Stromal cell of bone marrow (primary cell): Measurements from ENCODE around the gene CAMSAP1.
"Not testable (repeated sequence)": the region's sequence is repeated elsewhere in the genome, so short reads cannot be mapped to it uniquely, and the experiment has no call there.

ENCODE experiments used
- DNase-seq: peaks from one replicate; pipeline ENCODE4 v3.0.0-alpha.2; 2012; ENCODE audit warnings: low read depth

The CAMSAP1 gene, protein sequence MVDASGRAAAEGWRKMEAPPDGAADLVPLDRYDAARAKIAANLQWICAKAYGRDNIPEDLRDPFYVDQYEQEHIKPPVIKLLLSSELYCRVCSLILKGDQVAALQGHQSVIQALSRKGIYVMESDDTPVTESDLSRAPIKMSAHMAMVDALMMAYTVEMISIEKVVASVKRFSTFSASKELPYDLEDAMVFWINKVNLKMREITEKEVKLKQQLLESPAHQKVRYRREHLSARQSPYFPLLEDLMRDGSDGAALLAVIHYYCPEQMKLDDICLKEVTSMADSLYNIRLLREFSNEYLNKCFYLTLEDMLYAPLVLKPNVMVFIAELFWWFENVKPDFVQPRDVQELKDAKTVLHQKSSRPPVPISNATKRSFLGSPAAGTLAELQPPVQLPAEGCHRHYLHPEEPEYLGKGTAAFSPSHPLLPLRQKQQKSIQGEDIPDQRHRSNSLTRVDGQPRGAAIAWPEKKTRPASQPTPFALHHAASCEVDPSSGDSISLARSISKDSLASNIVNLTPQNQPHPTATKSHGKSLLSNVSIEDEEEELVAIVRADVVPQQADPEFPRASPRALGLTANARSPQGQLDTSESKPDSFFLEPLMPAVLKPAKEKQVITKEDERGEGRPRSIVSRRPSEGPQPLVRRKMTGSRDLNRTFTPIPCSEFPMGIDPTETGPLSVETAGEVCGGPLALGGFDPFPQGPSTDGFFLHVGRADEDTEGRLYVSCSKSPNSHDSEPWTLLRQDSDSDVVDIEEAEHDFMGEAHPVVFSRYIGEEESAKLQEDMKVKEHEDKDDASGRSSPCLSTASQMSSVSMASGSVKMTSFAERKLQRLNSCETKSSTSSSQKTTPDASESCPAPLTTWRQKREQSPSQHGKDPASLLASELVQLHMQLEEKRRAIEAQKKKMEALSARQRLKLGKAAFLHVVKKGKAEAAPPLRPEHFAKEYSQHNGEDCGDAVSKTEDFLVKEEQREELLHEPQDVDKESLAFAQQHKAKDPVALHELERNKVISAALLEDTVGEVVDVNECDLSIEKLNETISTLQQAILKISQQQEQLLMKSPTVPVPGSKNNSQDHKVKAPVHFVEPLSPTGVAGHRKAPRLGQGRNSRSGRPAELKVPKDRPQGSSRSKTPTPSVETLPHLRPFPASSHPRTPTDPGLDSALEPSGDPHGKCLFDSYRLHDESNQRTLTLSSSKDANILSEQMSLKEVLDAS (N-terminal part only)

DNA sequence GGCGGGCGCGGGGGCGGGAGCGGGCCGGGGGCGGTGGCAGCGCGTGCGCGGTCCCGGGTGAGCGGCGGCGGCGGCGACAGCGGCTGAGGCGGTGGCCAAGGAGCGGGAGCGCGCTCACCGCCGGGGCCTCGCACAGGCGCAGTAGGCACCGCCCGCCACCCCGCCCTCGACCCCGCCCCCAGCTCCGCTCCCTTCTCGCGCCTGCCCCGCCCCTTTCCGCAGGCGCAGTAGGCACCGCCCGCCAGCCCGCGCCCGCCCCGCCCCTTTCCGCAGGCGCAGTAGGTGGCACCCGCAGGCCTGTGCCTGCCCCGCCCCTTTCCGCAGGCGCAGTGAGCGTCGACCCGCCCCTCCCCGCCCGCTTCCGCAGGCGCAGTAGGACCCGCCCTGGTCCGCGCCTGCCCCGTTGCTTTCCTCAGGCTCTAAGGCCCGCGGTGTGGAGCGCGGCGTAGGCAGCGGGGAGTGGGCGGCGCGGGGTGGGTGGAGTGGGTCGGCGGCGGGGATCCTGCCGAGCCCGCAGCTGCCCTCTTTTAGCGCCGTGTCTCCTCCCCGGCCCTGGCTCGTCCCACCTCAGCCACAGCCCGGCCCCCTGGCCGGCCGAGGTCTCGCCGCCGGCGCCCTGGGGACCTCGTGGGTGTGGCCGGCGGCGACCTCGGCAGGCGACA lies at the start of gene CAMSAP1:
CAMSAP1 (minus strand) TSS at position 116 of the 662 bp plus-strand sequence. CDS start 387 bp downstream, outside the sequence.
- peak; percentile 79 for DNase-seq

DNA sequence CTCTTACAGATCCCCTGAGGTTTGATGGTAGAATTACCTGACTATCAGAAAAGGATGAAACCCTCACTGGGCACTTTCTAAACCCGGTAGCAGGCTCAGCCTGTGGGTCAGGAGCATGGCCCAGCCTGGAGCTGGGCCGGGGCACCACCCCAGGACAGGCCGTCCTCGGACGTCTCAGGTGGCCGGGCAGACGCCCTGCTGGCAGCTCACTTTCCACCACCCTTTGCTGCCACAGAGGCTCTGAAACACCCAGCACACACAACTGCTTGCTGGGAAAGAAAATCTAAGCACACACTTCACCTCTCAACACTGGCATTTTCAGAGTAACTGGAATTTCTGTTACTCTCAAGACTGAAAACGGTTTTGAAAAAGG lies 49.4 kb upstream of the CAMSAP1 start:
- no peak for DNase-seq

DNA sequence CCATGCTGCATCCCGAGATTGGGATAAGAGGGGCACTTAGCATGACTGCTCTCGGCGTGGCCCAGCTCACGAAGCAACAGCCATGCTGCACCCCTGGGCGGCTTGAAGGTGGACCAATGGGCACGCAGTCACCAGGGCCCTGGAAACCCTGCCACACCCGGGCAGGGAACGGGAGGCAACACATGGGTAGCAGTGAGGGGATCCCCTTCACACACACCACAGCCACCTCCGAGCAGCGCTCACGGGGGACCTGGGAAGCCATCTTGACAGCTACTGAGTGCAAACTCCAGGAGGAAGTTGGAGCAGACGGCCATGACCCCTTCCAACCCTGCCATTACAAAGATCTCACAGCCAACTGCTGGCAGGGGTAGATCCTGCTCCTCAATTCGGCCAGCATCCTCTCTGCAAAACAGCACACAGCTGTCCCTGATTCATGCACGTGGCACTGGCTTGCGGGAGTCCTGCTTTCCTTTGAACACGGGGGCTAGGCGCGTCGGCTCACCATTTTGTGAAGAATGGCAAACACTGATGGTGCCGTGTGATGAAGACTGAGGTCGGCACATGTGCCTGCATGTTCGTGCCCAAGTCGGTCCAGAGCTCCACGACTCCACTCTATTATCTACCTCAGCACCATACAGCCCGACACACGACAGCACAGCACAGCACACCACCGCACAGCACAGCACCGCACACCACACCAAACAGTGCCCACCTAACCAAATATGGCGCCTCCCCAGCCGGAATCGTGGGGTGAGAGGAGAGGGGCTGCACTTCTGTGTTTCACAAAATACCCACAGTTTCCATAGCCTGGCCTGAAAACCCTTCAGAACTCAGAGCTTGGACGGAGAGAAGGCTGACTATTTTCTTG lies 48.8 kb upstream of the CAMSAP1 start:
- no peak for DNase-seq

DNA sequence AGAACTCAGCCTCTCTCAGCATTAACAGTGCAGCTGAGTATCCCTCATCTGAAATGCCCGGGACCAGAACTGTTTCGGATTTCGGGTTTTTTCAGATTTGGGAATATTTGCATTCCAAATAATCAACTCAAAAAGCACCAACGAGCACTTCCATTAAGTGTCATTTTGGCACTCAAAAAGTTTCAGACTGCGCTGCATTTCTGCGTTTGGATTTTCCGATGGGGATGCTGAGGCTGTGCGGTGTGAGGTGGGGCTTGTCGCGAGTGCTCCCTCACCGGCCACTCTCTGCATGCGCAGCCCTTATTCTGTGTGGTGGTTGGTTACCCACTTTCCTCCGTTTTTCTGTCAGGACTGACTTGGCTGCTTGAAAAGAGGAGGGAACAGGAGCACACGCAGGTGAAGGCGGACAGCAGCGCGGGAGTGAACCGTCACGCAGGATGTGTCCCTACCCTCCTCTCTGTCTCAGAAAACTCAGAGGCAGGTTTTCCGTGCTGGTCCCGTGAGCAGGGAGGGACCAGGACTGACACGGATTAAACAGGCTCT lies 45.4 kb upstream of the CAMSAP1 start:
- DNase-seq, result no peak

DNA sequence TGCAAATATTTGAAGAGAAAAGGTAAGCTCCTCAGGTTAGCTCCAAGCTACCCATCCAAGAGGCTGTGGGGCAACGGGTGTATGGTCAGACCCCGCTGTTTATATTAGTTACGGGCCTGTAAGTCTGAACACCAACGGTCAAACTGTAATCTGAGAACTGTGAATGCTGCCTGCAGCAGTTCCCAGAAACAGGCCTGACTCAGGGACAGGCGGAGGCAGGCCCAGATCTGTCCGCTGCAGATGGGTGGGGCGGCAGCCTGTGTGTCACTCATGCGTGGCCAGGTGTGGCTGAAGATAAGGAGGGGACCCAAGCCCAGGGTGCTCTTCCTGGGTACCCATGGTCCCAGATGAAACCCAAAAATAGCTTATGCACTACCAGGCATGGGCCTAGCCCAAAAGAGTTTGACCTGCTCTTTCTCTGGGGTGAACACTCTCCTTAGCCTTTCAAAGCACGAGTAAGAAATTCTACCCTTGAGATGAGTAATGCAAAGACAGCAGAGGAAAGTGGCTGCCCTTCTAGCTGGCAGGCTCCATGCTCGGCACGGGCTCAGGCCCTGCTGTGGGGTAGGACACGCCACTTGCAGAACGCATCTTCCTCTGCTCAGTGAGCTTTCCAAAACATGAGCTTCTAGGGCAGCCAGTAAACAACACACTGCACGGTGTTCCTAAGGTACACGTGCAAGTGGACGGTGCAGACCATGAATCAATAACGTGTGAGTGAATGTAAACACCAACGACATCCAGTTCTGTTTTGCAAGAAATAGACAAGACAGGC lies 44.7 kb upstream of the CAMSAP1 start:
- DNase-seq, result no peak

DNA sequence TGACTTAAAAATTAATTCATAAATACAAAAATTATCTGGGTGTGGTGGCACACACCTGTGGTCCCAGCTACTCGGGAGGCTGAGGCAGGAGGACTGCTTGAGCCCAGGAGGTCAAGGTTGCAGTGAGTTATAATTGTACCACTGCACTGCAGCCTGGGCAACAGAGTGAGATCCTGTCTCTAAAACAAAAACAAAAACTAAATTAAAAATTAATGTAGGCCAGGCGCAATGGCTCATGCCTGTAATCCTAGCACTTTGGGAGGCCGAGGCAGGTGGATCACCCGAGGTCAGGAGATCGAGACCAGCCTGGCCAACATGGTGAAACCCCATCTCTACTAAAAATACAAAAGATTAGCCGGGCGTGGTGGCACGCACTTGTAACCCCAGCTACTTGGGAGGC lies 44.0 kb upstream of the CAMSAP1 start:
- not testable (repeated sequence) for DNase-seq

DNA sequence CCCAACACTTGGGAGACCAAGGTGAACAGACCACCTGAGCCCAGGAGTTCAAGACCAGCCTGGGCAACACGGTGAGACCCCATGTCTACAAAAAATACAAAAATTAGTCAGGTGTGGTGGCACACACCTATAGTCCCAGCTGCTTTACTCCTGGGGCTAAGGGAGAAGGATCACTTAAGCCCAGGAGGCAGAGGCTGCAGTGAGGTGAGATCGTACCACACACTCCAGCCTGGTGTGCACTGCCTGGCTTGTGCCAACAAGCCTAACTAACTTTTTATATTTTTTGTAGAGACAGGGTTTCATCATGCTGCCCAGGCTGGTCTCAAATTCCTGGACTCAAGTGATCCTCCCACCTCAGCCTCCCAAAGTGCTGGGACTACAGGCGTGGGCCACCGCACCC lies 43.5 kb upstream of the CAMSAP1 start:
- DNase-seq, result not testable (repeated sequence)

DNA sequence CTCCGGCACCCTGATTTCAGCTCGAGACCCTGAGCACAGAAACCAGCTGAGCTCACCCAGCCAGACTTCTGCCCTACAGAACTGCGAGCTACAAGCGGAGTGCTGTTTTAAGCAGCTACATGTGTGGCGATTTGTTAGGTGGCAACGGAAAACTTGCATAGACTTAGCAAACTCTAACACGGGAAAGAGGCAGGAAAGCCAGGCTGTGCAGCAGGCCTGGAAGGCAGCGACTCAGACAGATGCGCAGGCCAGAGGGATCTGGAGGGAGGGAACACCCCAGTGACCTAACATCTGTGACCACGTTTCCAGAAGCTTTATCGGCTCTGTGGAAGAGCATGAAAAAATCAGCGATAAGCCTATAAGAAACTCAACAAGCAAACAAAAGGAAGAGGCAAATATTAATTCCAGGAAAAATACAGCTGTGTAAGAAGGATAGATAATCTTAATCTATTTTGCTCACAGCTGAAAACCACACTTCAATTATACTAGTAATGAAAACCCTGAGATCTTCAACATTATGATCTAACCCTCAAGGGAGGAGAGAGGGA lies 42.9 kb upstream of the CAMSAP1 start:
- DNase-seq, result no peak

DNA sequence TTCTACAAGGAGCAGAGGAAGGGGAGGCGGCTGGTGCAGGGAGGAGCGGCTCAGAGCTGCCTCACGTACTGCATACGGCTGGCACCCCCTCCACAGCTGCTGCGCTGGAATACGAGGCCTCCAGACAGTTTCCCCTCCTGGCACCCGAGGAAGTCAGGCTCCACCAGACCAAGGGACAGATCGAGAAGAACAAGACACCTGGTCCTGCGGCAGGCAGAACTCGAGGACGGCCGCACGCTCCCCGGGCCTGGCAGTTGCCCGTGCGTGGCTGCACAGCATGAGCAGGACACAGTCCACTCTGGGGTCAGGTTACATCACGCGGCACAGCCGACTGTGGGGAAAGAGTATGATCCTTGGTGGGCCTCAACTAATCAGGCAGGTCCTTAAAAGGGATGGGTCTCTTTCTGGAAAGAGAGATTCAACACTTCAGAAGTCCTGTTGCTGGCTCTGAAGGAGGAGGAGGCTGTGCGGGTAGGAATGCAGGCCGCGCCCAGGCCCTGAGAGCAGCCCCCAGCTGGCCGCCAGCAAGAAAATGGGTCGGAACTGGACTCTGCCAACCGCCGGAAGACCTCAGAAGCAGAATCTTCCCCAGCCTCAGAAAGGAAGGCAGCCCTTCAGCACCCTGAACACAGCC lies 42.3 kb upstream of the CAMSAP1 start:
- DNase-seq, result no peak

DNA sequence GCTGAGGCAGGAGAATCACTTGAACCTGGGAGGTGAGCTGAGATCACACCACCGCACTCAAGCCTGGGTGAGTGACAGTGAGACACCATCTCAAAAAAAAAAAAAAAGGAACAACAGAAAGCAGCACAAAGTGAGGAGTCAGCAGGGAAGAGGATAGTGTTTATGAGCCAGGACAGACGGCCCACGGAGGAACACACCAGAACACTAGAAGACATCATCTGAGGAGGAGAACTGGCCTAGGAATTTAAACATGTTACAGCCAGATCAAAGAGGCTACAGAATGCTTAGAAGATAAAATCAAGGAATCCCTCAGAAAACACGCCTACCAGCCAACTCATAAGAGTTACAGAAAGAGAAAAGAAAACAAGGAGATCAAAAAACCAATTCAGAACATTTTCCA lies 41.6 kb upstream of the CAMSAP1 start:
- no peak for DNase-seq

DNA sequence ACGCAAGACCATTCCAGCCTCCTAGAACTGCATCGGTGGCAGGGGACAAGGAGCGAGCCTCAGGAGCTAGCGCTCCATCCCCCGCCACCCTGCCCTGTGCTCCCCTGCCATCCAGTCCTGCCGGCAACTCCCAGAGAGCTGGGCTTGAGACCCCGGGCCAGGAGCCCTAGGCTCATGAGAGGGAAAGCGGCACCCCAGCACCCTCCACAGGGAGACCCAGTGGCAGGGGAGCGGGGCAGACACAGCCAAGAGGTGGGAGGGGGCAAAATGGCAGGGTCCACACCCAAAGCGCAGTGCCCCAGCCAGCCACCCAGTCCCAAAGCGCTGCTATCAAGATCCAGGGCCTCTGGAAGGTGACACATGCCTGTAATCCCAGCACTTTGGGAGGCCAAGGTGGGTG lies 41.1 kb upstream of the CAMSAP1 start:
- no peak for DNase-seq

DNA sequence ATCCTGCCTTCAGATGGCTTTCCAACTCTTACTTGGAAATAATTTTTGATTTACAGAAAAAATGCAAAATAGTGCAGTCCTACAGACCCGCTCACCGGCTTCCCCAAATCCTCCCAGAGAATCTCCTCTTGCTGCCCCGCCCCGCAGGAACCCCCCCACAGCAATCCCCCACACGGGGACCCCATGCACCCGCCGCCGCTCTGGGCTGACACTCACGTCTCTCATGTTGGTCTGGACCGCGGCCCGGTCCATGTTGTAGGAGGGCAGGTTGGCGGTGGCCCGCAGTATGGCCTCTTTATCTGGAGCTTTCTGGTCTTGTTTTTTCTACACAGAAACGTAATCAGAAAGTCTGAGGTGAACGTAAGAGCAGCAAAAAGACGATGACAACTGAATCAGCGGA lies 40.2 kb upstream of the CAMSAP1 start:
- no peak for DNase-seq

DNA sequence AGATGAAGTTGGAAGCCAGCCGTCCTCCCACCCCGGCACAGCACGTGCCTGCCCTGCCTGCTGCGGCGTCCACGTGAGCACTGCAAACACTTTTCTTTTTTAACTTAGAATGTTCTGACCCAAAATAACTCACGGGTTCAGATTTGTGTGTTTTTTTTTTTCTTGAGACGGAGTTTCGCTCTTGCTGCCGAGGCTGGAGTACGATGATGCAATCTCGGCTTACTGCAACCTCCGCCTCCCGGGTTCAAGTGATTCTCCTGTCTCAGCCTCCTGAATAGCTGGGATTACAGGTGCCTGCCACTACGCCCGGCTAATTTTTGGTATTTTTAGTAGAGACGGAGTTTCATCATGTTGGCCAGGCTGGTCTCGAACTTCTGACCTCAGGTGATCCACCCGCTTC lies 39.8 kb upstream of the CAMSAP1 start:
- not testable (repeated sequence) for DNase-seq

DNA sequence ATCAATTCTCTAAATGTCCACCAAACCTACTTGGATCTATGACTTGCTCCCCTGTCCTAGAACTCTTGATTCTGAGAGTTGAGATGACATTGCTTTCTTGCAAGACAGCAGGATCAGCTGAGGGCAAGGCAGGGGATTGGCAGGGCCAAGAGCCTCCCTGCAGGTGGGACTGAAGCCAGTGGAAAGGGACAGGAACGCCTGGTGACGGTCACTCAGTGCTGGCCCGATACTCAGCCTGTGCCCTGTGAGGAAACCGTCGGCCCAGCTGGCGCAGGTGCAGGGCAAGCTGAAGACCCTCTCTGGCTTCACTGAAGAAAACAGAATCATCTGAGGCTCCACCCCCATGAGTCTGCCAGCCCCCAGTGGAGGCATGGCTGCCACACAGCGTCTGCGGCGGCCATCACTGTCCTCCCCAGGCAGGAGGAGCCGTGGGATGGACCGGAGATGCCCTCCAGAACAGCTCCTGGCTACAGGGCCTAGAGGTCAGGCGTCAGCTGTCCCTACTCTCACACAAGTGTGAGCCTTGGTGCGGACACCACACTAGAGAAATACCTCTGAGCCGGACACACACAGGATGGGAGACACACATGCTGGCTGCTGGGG lies 39.1 kb upstream of the CAMSAP1 start:
- DNase-seq, result no peak

DNA sequence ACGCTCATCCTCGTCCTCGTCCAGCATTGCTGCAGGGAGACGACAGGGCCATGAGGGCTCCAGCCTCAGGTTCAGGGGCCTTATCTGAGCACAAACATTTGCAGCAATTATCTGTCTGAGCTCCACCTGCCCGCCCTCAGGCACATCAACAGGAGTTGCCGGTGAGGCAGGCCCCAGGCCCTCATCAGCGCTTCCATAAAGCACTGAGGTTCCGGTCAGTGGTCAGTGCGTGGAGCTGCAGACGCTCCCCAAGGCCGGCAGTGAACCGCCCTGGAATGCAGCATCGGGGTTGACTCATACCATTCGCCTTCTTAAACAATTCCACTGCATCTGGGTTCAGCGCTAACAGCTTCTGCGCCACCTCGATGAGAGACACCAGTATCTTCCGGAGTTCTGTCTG lies 38.6 kb upstream of the CAMSAP1 start:
- no peak for DNase-seq

DNA sequence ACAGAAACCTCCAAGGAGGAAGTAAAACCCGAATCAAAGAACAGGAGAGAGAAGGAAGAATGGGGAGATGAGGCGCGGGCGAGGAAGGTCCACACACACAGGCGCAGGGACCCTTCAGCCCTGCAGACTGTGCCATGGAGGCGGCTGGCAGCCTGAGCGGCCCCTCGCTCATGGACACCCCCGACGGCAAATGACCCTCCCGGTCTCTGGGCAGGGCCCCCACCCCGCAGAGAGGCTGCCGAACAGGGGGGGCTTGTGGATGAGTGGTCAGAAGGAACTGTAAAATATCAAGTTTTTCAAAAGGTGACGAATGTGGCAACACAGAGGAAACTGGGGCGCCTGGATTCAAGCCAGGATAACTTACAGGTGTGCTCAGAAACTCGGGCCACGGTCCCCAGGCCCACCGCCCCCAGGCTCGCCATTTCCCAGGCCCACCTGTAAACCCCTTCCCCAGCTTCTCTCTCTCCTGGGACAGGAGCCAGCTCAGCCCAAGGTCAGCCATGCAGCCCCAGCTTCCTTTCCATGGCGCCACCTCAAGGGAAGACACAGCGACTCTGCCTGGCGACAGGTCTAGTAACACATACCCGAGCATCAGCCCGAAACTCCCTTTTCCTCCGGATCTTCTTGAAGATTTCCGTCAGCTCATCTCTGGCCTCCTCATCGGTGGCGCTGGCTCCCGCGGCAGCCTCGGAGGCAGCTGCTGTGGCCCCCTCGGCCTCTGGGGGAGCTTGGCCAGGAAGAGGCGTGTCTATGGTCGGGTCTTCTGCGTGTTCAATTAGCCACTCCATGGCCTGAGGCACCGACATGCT lies 37.3 kb upstream of the CAMSAP1 start:
- no peak for DNase-seq

DNA sequence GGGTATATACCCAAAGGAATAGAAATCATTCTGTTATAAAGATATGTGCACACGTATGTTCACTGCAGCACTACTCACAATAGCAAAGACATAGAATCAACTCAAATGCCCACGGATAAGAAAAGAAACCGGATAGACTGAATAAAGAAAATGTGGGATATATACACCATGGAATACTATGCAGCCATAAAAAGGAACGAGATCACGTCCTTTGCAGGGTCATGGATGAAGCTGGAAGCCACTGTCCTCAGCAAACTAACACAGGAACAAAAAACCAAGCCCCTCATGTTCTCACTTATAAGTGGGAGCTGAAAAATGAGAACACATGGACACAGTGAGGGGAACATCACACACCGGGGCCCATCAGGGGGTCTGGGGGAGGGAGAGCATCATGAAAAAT lies 36.3 kb upstream of the CAMSAP1 start:
- DNase-seq, result not testable (repeated sequence)
